Measurements from ENCODE around the gene PVALEF.

GRCh38 chr17:81152288-81152828 lies 12.9 kb upstream of the PVALEF start:
- TF ChIP-seq CTCF (optimal IDR thresholded peaks at IDR 0.05 in 1 of 3, IDR thresholded peaks at IDR 0.05 in 1 of 3, conservative IDR thresholded peaks at IDR 0.05 in 1 of 3; ENCODE audit: extremely low read depth in 1 of 3, insufficient read depth in 2 of 3, low read length in 3 of 3) (no peak), EZH2 (IDR thresholded peaks at IDR 0.05; ENCODE audit: low read length) (no peak)

All from keratinocyte (primary cell).